HG03460 (cell line): ENCODE data around the gene PSMB9.

Source experiments
- ATAC-seq: cut with Tn5 transposase; IDR thresholded peaks from one replicate; pipeline ENCODE4 v1.9.1; 2021; ENCODE audit not compliant: unreplicated experiment

PSMB9 gene

DNA sequence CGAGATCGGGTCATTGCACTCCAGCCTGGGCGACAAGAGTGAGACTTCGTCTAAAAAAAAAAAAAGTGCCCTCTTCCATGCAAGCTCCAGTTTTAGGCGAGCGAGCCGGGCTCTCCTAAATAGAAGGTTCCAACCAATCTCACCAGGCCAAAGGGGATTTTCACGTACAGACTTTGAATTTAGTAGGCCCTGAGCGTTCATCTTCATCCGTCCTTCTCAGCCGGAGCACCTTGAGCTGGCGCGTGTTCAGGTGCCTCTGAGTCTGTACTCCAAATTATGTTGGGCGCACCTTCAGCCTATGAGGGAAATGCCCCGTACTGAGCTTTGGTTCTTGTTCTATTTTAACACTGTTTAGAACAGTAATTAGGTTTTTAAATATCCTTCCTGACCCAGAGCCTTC is 14.6 kb upstream of the PSMB9 start:
- ATAC-seq, result no peak

GRCh38 chr6:32840604-32841246 is 13.3 kb upstream of the PSMB9 start:
- no peak for ATAC-seq

DNA sequence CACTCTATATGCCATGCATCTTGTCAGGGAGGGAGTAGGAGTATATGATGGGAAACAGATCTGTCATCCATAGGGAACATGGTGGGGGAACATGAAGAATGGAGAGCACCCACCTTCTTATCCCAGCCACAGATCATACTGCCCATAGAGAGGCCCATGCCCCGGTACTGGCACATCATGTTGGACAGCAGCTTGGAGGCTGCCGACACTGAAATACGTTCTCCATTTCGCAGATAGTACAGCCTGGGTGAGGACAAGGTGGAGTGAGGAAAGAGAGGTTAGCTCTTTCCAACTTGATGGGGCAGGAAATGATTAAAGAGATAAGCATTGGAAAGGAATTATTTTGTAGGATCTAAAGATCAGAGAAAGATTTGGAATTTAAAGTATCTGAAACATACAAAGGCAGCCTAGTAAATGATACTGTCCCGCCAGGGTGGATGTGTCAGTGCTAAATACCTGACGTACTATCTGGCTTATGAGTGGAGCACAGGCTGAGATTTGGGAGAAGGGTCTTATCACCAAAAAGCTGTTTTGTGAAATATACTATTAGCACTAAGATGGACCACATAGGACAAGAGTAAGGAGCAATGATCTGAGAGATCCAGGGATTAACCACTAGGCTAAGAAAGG is 11.9 kb upstream of the PSMB9 start:
- no peak for ATAC-seq

DNA sequence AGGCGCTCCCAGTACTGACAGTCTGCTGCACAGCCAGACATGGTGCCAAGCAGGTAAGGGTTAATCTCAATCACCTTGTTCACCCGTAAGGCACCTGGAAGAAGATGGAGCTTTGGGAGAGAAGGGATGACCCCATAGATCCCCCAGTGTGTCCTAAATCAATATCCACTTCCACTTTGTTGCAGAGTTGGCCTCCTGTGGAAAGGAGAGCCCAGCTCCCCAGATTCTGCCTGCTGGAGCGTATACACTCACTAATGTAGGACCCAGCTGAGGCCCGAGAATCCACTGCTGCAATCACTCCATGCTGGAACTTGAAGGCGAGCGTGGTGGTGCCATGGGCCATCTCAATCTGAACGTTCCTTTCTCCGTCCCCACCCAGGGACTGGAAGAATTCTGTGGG is 11.3 kb upstream of the PSMB9 start:
- ATAC-seq, result no peak

DNA sequence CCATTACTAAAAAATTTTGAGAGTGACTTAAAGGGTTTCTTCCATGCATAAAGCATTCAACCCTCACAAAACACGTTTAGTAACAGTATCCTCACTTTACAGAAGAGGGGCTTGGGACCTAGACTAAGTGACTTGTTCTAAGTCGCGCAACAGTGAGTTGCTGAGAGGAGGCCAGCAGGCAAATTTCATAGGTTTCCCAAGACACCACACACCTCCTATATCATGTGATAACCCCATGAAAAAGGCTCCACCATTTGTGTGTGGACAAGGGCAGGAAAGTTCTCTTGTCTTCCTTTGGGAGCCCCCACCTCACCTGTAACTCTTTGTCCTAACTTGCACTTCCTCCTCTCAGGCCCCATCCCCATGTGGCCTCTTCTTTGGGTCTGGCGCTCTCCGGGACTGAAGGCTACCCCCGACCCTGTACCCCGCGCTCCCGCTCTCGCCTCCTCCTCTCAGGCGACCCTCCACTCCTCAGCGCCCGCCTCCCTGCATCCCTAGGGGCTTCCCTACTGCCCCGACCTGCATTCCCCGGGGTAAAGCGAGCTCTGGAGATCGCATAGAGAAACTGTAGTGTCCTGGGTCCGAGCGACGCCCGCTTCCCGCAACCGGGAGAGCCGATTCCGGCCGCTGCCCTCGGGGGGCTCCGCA is 10.5 kb upstream of the PSMB9 start:
- no peak for ATAC-seq

DNA sequence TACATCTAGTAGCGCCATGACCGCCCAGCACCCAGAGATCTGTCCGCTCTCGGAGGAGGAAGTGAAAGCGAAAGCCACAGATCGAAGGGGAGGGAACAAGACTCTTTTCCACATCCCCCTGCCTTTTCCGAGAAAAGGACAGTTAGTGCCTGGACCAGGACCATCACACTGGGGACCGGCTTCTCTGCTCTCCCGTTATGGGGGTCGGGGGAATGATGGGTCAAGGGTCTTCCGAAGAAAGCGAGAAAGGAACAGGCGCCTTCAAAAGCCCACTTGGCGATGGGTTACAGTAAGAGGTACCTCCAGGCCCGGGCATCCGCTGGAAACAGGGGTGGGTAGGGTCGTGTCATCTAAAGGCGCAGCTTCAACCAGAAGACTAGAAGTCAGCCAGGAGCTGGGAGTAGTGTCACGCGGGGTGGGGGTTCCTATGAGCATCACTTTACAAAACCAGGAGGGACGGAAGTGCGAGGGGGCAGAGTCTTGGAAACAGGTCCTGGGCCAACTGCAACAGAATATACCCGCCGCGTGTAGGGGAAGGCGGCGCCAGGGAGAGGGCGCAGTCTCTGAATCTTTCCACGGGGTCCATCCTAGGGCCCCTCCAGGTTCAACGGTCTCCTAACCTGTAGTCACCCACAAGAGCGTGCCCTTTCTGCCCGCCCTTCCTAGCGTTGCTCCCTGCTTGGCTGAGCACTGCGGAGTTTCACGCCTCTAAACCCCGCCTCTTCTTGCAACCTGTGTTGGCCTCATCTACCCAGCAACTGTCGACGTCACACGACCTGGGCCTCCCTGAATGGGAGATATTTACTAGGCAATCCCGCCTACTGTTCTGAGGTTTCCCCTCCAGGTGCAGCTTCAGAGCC is 9.8 kb upstream of the PSMB9 start, which contains the start of gene PSMB8:
PSMB8 (minus strand) TSS at position 69 of the 860 bp plus-strand sequence; CDS start at position 18, 51 bp downstream.
- peak; percentile 69 for ATAC-seq

GRCh38 chr6:32844839-32845383 is 9.1 kb upstream of the PSMB9 start:
- ATAC-seq, result no peak

- ATAC-seq, result no peak
Observed at GRCh38 chr6:32845384-32845884, 8.6 kb upstream of the PSMB9 start.

- ATAC-seq, result no peak
Observed at GRCh38 chr6:32847004-32847403, 7.0 kb upstream of the PSMB9 start.

GRCh38 chr6:32847795-32848194 is 6.2 kb upstream of the PSMB9 start:
- no peak for ATAC-seq

DNA sequence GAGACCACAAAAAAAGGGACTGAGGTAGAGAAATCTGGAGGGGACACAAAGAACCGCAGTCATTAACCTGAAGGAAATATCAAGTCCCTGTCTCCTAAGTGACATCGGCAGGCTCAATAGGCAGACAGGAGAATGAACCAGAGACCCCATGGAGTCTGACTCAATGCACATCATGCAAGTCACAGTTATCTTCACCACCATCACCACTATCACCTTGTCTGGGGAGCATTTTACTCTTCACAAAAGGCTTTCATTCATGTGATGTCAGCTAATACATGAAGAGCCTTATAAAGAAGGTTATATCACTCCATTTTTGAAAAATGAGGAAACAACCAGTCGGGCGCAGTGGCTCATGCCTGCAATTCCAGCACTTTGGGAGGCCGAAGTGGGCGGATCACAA is 4.9 kb upstream of the PSMB9 start:
- no peak for ATAC-seq

DNA sequence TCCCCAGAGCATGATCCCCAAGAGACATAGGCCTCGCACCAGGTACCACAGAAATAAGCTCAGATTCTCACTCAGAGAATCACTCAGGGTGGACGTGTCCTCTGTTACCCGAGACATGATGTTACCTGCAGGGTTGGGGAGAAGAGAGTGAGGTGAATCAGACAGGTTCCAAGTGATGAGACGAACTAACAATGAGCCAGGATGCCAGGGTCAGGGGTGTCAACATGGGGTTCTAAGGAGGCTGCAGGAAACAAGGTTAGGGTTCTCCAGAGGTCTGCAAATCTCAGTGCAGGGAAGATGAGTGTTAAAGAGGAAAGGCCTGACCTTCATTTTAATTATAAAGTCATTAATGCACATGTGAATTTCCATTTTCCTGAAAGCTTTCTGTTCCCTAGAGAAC is 3.0 kb upstream of the PSMB9 start:
- no peak for ATAC-seq

GRCh38 chr6:32852018-32852843 is 1.8 kb upstream of the PSMB9 start:
- no peak for ATAC-seq

GRCh38 chr6:32852844-32853540 is 1.0 kb upstream of the PSMB9 start:
- ATAC-seq, result peak; percentile 23

DNA sequence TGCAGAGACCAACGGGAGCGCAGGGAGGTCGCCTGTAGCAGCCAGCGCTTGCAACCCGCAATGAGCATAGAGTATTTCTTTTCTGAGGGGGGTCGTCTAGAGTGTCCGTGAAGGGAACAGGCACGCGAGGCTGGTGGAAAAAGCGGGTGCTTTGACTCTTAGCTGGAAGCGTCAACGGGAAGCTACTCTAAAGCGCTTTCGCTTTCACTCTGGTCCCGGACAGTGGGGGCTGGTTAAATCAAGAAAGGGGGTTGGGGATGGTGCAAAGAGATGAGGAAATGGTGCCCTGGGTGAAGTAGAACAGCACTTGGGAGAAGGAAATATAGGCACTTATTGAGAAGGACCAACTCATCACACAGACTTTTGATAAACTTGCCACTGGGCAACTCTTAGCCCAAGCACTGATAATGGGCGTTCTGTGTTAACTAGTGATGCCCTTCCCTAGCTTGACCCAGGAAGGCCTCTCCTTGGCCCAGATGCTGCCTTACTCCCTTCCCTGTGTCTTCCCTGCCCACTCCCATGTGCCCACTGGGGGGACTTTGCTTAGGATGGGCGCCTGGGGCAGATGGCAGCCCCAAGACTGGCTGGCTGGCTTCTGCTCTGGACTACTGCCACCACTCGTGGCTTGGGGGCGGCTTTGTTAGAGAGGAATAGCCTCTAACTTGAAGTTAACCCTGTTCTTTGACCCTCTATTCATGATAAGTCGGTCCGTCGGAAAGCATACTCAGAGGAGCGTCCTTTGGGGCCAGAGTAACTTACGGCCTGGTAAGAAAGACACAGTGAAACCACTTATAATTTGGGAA is 585 bp downstream of the PSMB9 start:
- peak; percentile 18 for ATAC-seq

GRCh38 chr6:32855467-32856174 is 1.6 kb downstream of the PSMB9 start:
- ATAC-seq, result no peak

DNA sequence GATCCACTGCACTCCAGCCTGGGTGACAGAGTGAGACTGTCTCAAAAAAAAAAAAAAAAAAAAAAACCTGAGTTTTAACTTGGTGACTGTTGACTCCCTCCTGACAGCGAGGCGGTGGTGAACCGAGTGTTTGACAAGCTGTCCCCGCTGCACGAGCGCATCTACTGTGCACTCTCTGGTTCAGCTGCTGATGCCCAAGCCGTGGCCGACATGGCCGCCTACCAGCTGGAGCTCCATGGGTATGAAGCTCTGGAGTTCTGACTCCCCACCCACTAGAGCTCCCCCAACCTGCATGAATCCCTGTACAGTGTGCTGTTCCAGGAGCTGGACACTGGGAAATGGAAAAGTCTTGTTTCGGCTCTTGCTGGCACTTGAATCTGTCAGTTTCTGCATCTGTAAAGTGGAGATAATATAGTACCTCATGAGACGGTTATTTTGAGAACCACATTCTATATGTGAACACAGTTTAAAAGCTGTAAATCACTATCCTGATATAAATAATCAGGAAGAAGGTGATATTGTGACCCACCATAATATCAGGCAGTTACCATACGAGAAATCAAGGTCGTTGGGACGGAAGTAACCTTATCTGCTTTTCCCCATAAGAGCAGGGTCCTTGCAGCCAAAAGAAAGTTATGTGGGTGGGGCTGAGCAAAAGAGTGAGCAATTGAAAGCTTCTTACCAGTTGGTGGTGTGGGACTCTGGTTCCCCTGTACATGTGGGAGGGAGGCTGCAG is 3.3 kb downstream of the PSMB9 start:
- ATAC-seq, result no peak
